ENCODE data around the gene DMRTB1. TPM values are rescaled to one million over a fixed set of nuclear protein-coding genes. Genes with fewer than 3 reads are reported as not detected.
A peak's percentile ranks its signal among the peaks of the same experiment; 100 is the strongest.

Gene DMRTB1
- total and polyA plus RNA-seq, 2 experiments from 2014 or later = not detected

- Histone ChIP-seq H3K79me2 (no peaks in the 10 kb centered on the region), H3K36me3 (replicated peaks; ENCODE audit: insufficient read depth, low read depth) (no peaks in the 10 kb centered on the region), H3K27me3 (no peaks in the 10 kb centered on the region)
Measured at GRCh38 chr1:53483656-53484055, 24.5 kb downstream of the DMRTB1 start.

DNA sequence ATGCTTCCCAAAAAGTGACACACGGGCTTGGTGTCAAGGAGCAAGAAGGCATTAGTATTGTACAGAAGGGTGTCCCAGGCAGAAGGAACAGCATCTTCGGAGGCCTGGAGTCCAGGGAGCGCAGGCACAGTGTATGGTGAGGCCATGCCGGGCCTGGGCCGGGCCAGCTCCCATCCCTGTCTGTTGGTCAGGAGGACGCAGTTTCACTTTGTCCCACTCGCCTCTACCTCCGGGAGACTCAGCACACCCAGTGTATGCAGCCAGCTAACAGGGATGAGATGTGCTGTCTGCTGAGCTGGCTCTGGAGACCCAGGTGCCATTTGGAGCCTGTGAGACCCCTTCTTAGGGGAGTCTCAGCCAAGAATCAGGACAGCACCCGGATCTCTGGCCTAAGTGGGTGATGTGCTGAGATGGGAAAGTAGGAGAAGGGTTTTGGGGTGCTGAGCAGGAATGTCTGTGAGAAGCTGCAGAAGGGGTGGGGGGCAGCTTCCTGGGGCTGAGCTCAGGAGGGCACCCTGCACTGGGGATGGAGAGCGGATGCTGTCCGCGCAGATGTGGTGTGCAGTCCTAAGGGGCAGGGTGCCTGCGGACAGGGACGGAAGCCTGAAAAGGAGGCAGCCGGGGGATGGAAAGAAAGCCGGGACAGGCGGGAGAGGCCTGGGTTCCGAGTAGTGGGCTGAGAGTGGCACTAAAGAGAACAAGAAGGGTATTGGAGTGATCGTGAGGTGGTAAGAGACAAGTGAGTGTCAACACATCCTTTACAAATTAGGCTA lies 25.7 kb downstream of the DMRTB1 start:
- no peak overlapping the region for H3K4me3 ChIP-seq
- H3K4me1 ChIP-seq (ENCODE audit: insufficient read depth) = peaks cover 4% of the 10 kb centered on the region
- no peaks in the 10 kb centered on the region for H3K9me3 ChIP-seq (ENCODE audit: low read depth)
- 92% methylated on average over 17 of the region's 19 CpGs for WGBS (ENCODE audit: low lambda C conversion rate, missing lambda C conversion rate)
- H4K20me1 ChIP-seq (ENCODE audit: insufficient read depth, poor library complexity, severe bottlenecking) = no peaks in the 10 kb centered on the region
- no peak overlapping the region for H3K4me2 ChIP-seq
- H3K27me3 ChIP-seq = no peaks in the 10 kb centered on the region
- no peak overlapping the region for H3K27ac ChIP-seq
- DNase-seq (ENCODE audit: low spot score) = no peak
- TF ChIP-seq EZH2phosphoT487 (IDR thresholded peaks at IDR 0.05; ENCODE audit: low read depth, severe bottlenecking, unreplicated experiment) (no peak), EZH2 (IDR thresholded peaks at IDR 0.05; ENCODE audit: borderline replicate concordance) (no peak), CTCF (IDR thresholded peaks at IDR 0.05; ENCODE audit: poor library complexity) (no peak)
- no peak overlapping the region for H2AFZ ChIP-seq
- no peaks in the 10 kb centered on the region for H3K9me2 ChIP-seq (replicated peaks; ENCODE audit: insufficient read depth)
- H3K79me2 ChIP-seq = no peaks in the 10 kb centered on the region
- H3K36me3 ChIP-seq (replicated peaks; ENCODE audit: insufficient read depth, low read depth) = no peaks in the 10 kb centered on the region

More at GRCh38 chr1:53483656-53484055, 24.5 kb downstream of the DMRTB1 start:
- Histone ChIP-seq H4K20me1 (ENCODE audit: insufficient read depth, poor library complexity, severe bottlenecking) (no peaks in the 10 kb centered on the region), H3K4me2 (no peak overlapping the region), H2AFZ (no peak overlapping the region), H3K9me2 (replicated peaks; ENCODE audit: insufficient read depth) (no peaks in the 10 kb centered on the region), H3K27ac (no peak overlapping the region), H3K4me1 (ENCODE audit: insufficient read depth) (peaks cover 4% of the 10 kb centered on the region), H3K4me3 (no peak overlapping the region), H3K9me3 (ENCODE audit: low read depth) (no peaks in the 10 kb centered on the region)
- WGBS (ENCODE audit: low lambda C conversion rate, missing lambda C conversion rate) = 88% methylated on average over 4 of the region's 4 CpGs
- DNase-seq (ENCODE audit: low spot score) = no peak
- TF ChIP-seq CTCF (IDR thresholded peaks at IDR 0.05; ENCODE audit: poor library complexity) = no peak
- TF ChIP-seq EZH2 (IDR thresholded peaks at IDR 0.05; ENCODE audit: borderline replicate concordance) = no peak
- TF ChIP-seq EZH2phosphoT487 (IDR thresholded peaks at IDR 0.05; ENCODE audit: low read depth, severe bottlenecking, unreplicated experiment) = no peak

- 35% methylated on average over 25 of the region's 27 CpGs for WGBS (ENCODE audit: low lambda C conversion rate, missing lambda C conversion rate)
- no peaks in the 10 kb centered on the region for H3K27me3 ChIP-seq
- no peaks in the 10 kb centered on the region for H3K9me2 ChIP-seq (replicated peaks; ENCODE audit: insufficient read depth)
- peak; percentile 94 for DNase-seq (ENCODE audit: low spot score)
- H3K4me1 ChIP-seq (ENCODE audit: insufficient read depth) = peaks cover 4% of the 10 kb centered on the region
- no peak overlapping the region for H3K4me2 ChIP-seq
- H2AFZ ChIP-seq = no peak overlapping the region
- no peak overlapping the region for H3K27ac ChIP-seq
- no peaks in the 10 kb centered on the region for H4K20me1 ChIP-seq (ENCODE audit: insufficient read depth, poor library complexity, severe bottlenecking)
- TF ChIP-seq CTCF (IDR thresholded peaks at IDR 0.05; ENCODE audit: poor library complexity) (peak; percentile 96), EZH2 (IDR thresholded peaks at IDR 0.05; ENCODE audit: borderline replicate concordance) (no peak), EZH2phosphoT487 (IDR thresholded peaks at IDR 0.05; ENCODE audit: low read depth, severe bottlenecking, unreplicated experiment) (no peak)
- no peaks in the 10 kb centered on the region for H3K79me2 ChIP-seq
- no peak overlapping the region for H3K4me3 ChIP-seq
- H3K9me3 ChIP-seq (ENCODE audit: low read depth) = no peaks in the 10 kb centered on the region
- no peaks in the 10 kb centered on the region for H3K36me3 ChIP-seq (replicated peaks; ENCODE audit: insufficient read depth, low read depth)
Measured at GRCh38 chr1:53485478-53486394, 26.5 kb downstream of the DMRTB1 start.
